BE2C (cell line): ENCODE results near the gene CPNE4.

ENCODE experiments used
- DNase-seq: peaks from one replicate; pipeline ENCODE4 v3.0.0-alpha.2; 2020
- H3K27me3 ChIP-seq: fragments of 250-450 bp; sonication (Bioruptor Pico); 2 replicates; pipeline ENCODE4 v1.5.1; 2020; ENCODE audit warnings: mild to moderate bottlenecking
- H3K36me3 ChIP-seq: fragments of 250-450 bp; sonication (Bioruptor Pico); 2 replicates; pipeline ENCODE4 v1.5.1; 2020; ENCODE audit warnings: mild to moderate bottlenecking
- H3K4me1 ChIP-seq: fragments of 250-450 bp; sonication (Bioruptor Pico); 2 replicates; pipeline ENCODE4 v1.5.1; 2020
- H3K4me3 ChIP-seq: 2 replicates; pipeline ENCODE4 v1.5.1; 2011; ENCODE audit warnings: low read depth, low read length
- H3K9me3 ChIP-seq: fragments of 250-450 bp; sonication (Bioruptor Pico); 2 replicates; pipeline ENCODE4 v1.5.1; 2020
- TF ChIP-seq, protein P1 (sequence below): IDR thresholded peaks from 2 replicates; pipeline ENCODE4 v1.5.1; 2012; ENCODE audit warnings: mild to moderate bottlenecking, low read depth, low read length

The CPNE4 gene

GRCh38 chr3:131789188-131789587, 245.6 kb downstream of the CPNE4 start:
- TF ChIP-seq, protein P1, sequence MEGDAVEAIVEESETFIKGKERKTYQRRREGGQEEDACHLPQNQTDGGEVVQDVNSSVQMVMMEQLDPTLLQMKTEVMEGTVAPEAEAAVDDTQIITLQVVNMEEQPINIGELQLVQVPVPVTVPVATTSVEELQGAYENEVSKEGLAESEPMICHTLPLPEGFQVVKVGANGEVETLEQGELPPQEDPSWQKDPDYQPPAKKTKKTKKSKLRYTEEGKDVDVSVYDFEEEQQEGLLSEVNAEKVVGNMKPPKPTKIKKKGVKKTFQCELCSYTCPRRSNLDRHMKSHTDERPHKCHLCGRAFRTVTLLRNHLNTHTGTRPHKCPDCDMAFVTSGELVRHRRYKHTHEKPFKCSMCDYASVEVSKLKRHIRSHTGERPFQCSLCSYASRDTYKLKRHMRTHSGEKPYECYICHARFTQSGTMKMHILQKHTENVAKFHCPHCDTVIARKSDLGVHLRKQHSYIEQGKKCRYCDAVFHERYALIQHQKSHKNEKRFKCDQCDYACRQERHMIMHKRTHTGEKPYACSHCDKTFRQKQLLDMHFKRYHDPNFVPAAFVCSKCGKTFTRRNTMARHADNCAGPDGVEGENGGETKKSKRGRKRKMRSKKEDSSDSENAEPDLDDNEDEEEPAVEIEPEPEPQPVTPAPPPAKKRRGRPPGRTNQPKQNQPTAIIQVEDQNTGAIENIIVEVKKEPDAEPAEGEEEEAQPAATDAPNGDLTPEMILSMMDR: no peak
- Histone ChIP-seq H3K9me3 (no peaks in the 10 kb centered on the region), H3K4me3 (no peak overlapping the region), H3K36me3 (no peaks in the 10 kb centered on the region), H3K27me3 (no peaks in the 10 kb centered on the region), H3K4me1 (no peaks in the 10 kb centered on the region)
- no peak for DNase-seq

GRCh38 chr3:131786386-131786785, 248.4 kb downstream of the CPNE4 start:
- Histone ChIP-seq H3K4me1 (no peaks in the 10 kb centered on the region), H3K36me3 (no peaks in the 10 kb centered on the region), H3K4me3 (no peak overlapping the region), H3K9me3 (no peaks in the 10 kb centered on the region), H3K27me3 (no peaks in the 10 kb centered on the region)
- DNase-seq: no peak
- TF ChIP-seq, protein P1: no peak

GRCh38 chr3:131782751-131783150, 252.1 kb downstream of the CPNE4 start:
- TF ChIP-seq, protein P1: no peak
- no peaks in the 10 kb centered on the region for H3K36me3 ChIP-seq
- DNase-seq: no peak
- no peak overlapping the region for H3K4me3 ChIP-seq
- H3K27me3 ChIP-seq: no peaks in the 10 kb centered on the region
- no peaks in the 10 kb centered on the region; the same call in 1 of the 2 replicates for H3K9me3 ChIP-seq
- no peaks in the 10 kb centered on the region for H3K4me1 ChIP-seq

GRCh38 chr3:131778526-131778925, 256.3 kb downstream of the CPNE4 start:
- Histone ChIP-seq H3K9me3 (no peaks in the 10 kb centered on the region; the same call in 1 of the 2 replicates), H3K4me1 (no peaks in the 10 kb centered on the region), H3K36me3 (no peaks in the 10 kb centered on the region), H3K27me3 (no peaks in the 10 kb centered on the region), H3K4me3 (no peak overlapping the region)
- TF ChIP-seq, protein P1: no peak
- no peak for DNase-seq

GRCh38 chr3:131775650-131776049, 259.2 kb downstream of the CPNE4 start:
- H3K4me1 ChIP-seq: peaks cover 13% of the 10 kb centered on the region
- no peaks in the 10 kb centered on the region; the same call in 1 of the 2 replicates for H3K9me3 ChIP-seq
- DNase-seq: no peak
- no peak overlapping the region for H3K4me3 ChIP-seq
- TF ChIP-seq, protein P1: no peak
- H3K36me3 ChIP-seq: no peaks in the 10 kb centered on the region
- H3K27me3 ChIP-seq: no peaks in the 10 kb centered on the region

- TF ChIP-seq, protein P1: no peak
- Histone ChIP-seq H3K27me3 (no peaks in the 10 kb centered on the region), H3K4me3 (no peak overlapping the region), H3K36me3 (no peaks in the 10 kb centered on the region), H3K4me1 (peaks cover 13% of the 10 kb centered on the region), H3K9me3 (no peaks in the 10 kb centered on the region)
- peak; percentile 29 for DNase-seq
Observed at GRCh38 chr3:131772269-131773026, 262.4 kb downstream of the CPNE4 start.
